Measurements from ENCODE around the gene NIPBL. TPM values are rescaled to one million over a fixed set of nuclear protein-coding genes. Genes with fewer than 3 reads are reported as not detected.
"Not testable (repeated sequence)": the region's sequence is repeated elsewhere in the genome, so short reads cannot be mapped to it uniquely, and the experiment has no call there.

NIPBL gene
- total RNA-seq, 1 donor from 2014 or later: 67.9 TPM

DNA sequence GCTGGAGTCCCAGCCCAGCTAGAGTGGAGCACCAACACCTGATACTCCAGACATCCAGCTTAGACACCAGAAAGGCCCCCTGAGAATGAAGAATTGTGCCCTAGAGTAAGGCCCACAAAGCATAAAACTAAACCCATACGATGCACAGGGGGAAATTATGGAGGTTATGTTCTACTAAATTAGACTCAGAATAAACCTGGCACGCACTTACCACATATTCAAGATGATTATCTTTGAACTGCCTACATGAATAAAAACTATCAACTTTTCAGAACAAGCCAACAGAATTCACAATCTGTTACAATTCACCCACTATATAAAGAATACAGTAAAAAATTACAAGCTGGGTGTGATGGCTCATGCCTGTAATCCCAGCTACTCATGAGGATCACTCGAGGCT, 204.1 kb downstream of the NIPBL start:
- Histone ChIP-seq H4K20me1 (ENCODE audit: low read depth) (no peaks in the 10 kb centered on the region), H3K9me3 (ENCODE audit: low read depth) (no peaks in the 10 kb centered on the region), H3K27ac (no peak overlapping the region), H3K9ac (no peak overlapping the region), H3K27me3 (no peaks in the 10 kb centered on the region), H3K79me2 (ENCODE audit: low read depth) (no peaks in the 10 kb centered on the region), H3K4me2 (no peak overlapping the region), H2AFZ (replicated peaks) (no peak overlapping the region), H3K4me3 (no peak overlapping the region), H3K4me1 (peaks cover 9% of the 10 kb centered on the region), H3K36me3 (no peaks in the 10 kb centered on the region), H3F3A (ENCODE audit: low read depth) (no peaks in the 10 kb centered on the region)
- Mint-ChIP-seq H3K4me3 (no peak overlapping the region), H3K27ac (no peak overlapping the region), H3K4me1 (no peaks in the 10 kb centered on the region), H3K36me3 (peaks cover 25% of the 10 kb centered on the region), H3K9me3 (no peaks in the 10 kb centered on the region), H3K27me3 (ENCODE audit: insufficient read depth, low read depth) (no peaks in the 10 kb centered on the region)
- TF ChIP-seq EZH2phosphoT487 (IDR thresholded peaks at IDR 0.05) (no peak), EZH2 (IDR thresholded peaks at IDR 0.05) (no peak)
- TF ChIP-seq, protein P1, sequence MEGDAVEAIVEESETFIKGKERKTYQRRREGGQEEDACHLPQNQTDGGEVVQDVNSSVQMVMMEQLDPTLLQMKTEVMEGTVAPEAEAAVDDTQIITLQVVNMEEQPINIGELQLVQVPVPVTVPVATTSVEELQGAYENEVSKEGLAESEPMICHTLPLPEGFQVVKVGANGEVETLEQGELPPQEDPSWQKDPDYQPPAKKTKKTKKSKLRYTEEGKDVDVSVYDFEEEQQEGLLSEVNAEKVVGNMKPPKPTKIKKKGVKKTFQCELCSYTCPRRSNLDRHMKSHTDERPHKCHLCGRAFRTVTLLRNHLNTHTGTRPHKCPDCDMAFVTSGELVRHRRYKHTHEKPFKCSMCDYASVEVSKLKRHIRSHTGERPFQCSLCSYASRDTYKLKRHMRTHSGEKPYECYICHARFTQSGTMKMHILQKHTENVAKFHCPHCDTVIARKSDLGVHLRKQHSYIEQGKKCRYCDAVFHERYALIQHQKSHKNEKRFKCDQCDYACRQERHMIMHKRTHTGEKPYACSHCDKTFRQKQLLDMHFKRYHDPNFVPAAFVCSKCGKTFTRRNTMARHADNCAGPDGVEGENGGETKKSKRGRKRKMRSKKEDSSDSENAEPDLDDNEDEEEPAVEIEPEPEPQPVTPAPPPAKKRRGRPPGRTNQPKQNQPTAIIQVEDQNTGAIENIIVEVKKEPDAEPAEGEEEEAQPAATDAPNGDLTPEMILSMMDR (IDR thresholded peaks at IDR 0.05): no peak
- no peak for DNase-seq (ENCODE audit: low spot score)

DNA sequence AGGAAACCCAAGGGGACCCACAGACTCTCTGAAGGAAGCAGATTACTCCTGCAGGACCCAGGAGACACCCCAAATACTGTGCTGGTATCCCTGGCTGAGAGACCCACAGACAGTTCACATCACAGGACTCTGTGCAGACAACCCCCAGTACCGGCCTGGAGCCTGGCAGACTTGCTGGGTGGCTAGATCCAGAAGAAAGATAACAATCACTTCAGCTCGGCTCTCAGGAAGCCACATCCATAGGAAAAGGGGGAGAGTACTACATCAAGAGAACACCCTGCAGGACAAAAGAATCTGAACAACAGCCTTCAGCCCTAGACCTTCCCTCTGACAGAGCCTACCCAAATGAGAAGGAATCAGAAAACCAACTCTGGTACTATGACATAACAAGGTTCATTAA, 206.4 kb downstream of the NIPBL start:
- H3K4me3 ChIP-seq; H4K20me1 ChIP-seq (ENCODE audit: low read depth); H3K27me3 Mint-ChIP-seq (ENCODE audit: insufficient read depth, low read depth); H3K27ac ChIP-seq; H3K4me1 Mint-ChIP-seq; H3K79me2 ChIP-seq (ENCODE audit: low read depth); H3K4me2 ChIP-seq; DNase-seq (ENCODE audit: low spot score); H3K36me3 ChIP-seq; H3K9me3 ChIP-seq (ENCODE audit: low read depth); H2AFZ ChIP-seq (replicated peaks); H3K4me3 Mint-ChIP-seq; H3K9me3 Mint-ChIP-seq; H3F3A ChIP-seq (ENCODE audit: low read depth); H3K27ac Mint-ChIP-seq; H3K27me3 ChIP-seq; H3K9ac ChIP-seq: not testable (repeated sequence)
- peaks cover 31% of the 10 kb centered on the region for H3K36me3 Mint-ChIP-seq
- H3K4me1 ChIP-seq: peaks cover 16% of the 10 kb centered on the region

DNA sequence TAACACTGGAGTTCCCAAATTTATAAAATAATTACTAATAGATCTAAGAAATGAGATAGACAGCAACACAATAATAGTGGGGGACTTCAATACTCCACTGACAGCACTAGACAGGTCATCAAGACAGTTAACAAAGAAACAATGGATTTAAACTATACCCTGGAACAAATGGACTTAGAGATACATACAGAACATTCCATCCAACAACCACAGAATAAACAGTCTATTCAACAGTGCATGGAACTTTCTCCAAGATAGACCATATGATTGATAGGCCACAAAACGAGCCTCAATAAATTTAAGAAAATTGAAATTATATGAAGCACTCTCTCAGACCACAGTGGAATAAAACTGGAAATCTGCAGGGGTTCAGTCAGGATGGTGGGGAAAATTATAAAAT, 209.5 kb downstream of the NIPBL start:
- not testable (repeated sequence) for H3K9me3 ChIP-seq (ENCODE audit: low read depth); H3K79me2 ChIP-seq (ENCODE audit: low read depth); H4K20me1 ChIP-seq (ENCODE audit: low read depth); H3K4me3 Mint-ChIP-seq; H3K4me3 ChIP-seq; H3K36me3 ChIP-seq; H3F3A ChIP-seq (ENCODE audit: low read depth); H3K9ac ChIP-seq; H3K27ac ChIP-seq; H3K4me2 ChIP-seq; H3K27me3 ChIP-seq; H3K4me1 Mint-ChIP-seq; DNase-seq (ENCODE audit: low spot score); H2AFZ ChIP-seq (replicated peaks); H3K27ac Mint-ChIP-seq; H3K27me3 Mint-ChIP-seq (ENCODE audit: insufficient read depth, low read depth)
- H3K36me3 Mint-ChIP-seq: peaks cover 32% of the 10 kb centered on the region
- H3K4me1 ChIP-seq: peaks cover 26% of the 10 kb centered on the region
- H3K9me3 Mint-ChIP-seq: peaks cover 11% of the 10 kb centered on the region

DNA sequence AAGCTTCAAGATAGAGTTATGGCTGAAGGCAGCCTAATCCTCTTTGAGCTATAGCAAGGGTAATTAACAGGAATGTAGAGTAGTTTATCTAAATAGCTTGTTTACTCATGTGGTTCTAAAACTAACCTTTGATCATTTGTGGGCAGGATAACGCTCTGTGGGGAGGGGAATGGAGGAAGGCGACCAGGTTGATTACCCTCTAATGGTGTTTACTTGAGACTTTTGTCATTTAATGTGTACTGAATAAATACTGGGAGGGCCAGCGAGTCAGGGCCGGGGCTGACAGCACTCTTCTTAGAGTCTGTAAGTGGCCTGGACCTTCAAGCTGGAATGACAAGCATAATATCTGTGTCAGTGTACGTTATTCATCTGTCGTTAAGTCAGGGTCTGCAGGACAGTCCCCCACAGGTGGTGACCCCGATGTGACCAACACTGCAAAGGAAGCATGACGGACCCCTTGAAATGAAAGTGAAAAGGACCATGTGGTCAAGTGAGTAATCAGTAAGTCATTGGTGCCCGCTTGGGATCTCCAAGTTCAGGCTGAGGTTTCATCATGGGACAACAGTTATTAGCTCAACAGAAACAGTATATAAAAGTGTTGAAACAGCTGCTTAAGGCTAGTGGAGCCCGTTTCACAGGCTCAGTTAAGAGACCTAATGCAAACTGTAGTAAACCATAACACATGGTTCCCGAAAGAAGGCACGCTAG, 210.1 kb downstream of the NIPBL start:
- Histone ChIP-seq H3K4me1 (peaks cover 26% of the 10 kb centered on the region), H3K4me2 (no peak overlapping the region), H2AFZ (replicated peaks) (no peak overlapping the region), H3K4me3 (no peak overlapping the region), H3K36me3 (no peaks in the 10 kb centered on the region), H3K27ac (no peak overlapping the region), H3K79me2 (ENCODE audit: low read depth) (no peaks in the 10 kb centered on the region), H3K27me3 (no peaks in the 10 kb centered on the region), H4K20me1 (ENCODE audit: low read depth) (no peaks in the 10 kb centered on the region), H3K9me3 (ENCODE audit: low read depth) (no peaks in the 10 kb centered on the region), H3F3A (ENCODE audit: low read depth) (no peaks in the 10 kb centered on the region), H3K9ac (no peak overlapping the region)
- Mint-ChIP-seq H3K4me1 (peaks cover 3% of the 10 kb centered on the region), H3K27ac (no peak overlapping the region), H3K36me3 (peaks cover 33% of the 10 kb centered on the region), H3K9me3 (peaks cover 12% of the 10 kb centered on the region), H3K27me3 (ENCODE audit: insufficient read depth, low read depth) (no peaks in the 10 kb centered on the region), H3K4me3 (no peak overlapping the region)
- TF ChIP-seq EZH2phosphoT487 (IDR thresholded peaks at IDR 0.05): no peak
- TF ChIP-seq, protein P1 (IDR thresholded peaks at IDR 0.05): no peak
- TF ChIP-seq EZH2 (IDR thresholded peaks at IDR 0.05): no peak
- no peak for DNase-seq (ENCODE audit: low spot score)
